ENCODE results near the gene CEP72. TPM values are rescaled to one million over a fixed set of nuclear protein-coding genes. Genes with fewer than 3 reads are reported as not detected.
"Not testable (repeated sequence)": the region's sequence is repeated elsewhere in the genome, so short reads cannot be mapped to it uniquely, and the experiment has no call there.

CEP72 gene
- total RNA-seq, 1 donor from 2014 or later, result 32.4 TPM

DNA sequence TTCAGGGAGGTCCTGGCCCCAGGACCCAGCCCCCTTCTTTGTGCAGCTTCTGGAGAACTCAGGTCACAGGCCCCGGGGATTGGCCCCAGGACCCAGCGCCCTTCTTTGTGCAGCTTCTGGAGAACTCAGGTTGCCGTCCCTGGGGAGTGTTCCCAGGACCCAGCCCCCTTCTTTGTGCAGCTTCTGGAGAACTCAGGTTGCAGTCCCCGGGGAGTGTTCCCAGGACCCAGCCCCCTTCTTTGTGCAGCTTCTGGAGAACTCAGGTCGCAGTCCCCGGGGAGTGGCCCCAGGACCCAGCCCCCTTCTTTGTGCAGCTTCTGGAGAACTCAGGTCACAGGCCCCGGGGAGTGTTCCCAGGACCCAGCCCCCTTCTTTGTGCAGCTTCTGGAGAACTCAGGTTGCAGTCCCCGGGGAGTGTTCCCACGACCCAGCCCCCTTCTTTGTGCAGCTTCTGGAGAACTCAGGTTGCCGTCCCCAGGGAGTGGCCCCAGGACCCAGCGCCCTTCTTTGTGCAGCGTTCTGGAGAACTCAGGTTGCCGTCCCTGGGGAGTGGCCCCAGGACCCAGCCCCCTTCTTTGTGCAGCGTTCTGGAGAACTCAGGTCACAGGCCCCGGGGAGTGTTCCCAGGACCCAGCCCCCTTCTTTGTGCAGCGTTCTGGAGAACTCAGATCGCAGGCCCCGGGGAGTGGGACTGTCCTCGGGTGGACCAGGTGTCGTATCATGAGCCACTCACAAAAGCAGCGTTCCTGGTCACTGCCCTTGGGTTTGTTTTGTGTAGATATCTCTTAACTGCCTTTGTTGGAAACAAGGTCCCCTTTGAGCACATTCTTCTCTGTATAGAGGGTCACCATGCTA is 16.4 kb downstream of the CEP72 start:
- H3K4me3 Mint-ChIP-seq; H3K36me3 Mint-ChIP-seq (ENCODE audit: low read depth); DNase-seq (ENCODE audit: low spot score); intact Hi-C loops (cut with micrococcal nuclease); H3K4me1 Mint-ChIP-seq (ENCODE audit: low read depth); H3K27me3 Mint-ChIP-seq (ENCODE audit: insufficient read depth); H3K9me3 Mint-ChIP-seq; H3K27ac Mint-ChIP-seq: not testable (repeated sequence)

GRCh38 chr5:633501-633955 is 21.4 kb downstream of the CEP72 start:
- Mint-ChIP-seq H3K9me3 (no peaks in the 10 kb centered on the region), H3K27me3 (ENCODE audit: insufficient read depth) (no peaks in the 10 kb centered on the region), H3K4me1 (ENCODE audit: low read depth) (no peaks in the 10 kb centered on the region), H3K36me3 (ENCODE audit: low read depth) (peaks cover 21% of the 10 kb centered on the region), H3K27ac (no peak overlapping the region), H3K4me3 (no peak overlapping the region)
- DNase-seq (ENCODE audit: low spot score), result no peak
- intact Hi-C loops (cut with micrococcal nuclease), result no loop called here

GRCh38 chr5:634191-634590 is 22.1 kb downstream of the CEP72 start:
- intact Hi-C loops (cut with micrococcal nuclease), result no loop called here
- H3K9me3 Mint-ChIP-seq, result no peaks in the 10 kb centered on the region
- H3K27me3 Mint-ChIP-seq (ENCODE audit: insufficient read depth), result no peaks in the 10 kb centered on the region
- H3K27ac Mint-ChIP-seq, result no peak overlapping the region
- H3K4me3 Mint-ChIP-seq, result no peak overlapping the region
- DNase-seq (ENCODE audit: low spot score), result no peak
- H3K36me3 Mint-ChIP-seq (ENCODE audit: low read depth), result peaks cover 21% of the 10 kb centered on the region
- no peaks in the 10 kb centered on the region for H3K4me1 Mint-ChIP-seq (ENCODE audit: low read depth)

- Mint-ChIP-seq H3K9me3 (no peaks in the 10 kb centered on the region), H3K4me1 (ENCODE audit: low read depth) (no peaks in the 10 kb centered on the region), H3K27ac (no peak overlapping the region), H3K27me3 (ENCODE audit: insufficient read depth) (no peaks in the 10 kb centered on the region), H3K36me3 (ENCODE audit: low read depth) (peaks cover 21% of the 10 kb centered on the region), H3K4me3 (no peak overlapping the region)
- intact Hi-C loops (cut with micrococcal nuclease), result no loop called here
- DNase-seq (ENCODE audit: low spot score), result no peak
Observed at GRCh38 chr5:635306-636055, 23.3 kb downstream of the CEP72 start.

- no peaks in the 10 kb centered on the region for H3K4me1 Mint-ChIP-seq (ENCODE audit: low read depth)
- no peaks in the 10 kb centered on the region for H3K9me3 Mint-ChIP-seq
- DNase-seq (ENCODE audit: low spot score), result no peak
- H3K27ac Mint-ChIP-seq, result no peak overlapping the region
- H3K36me3 Mint-ChIP-seq (ENCODE audit: low read depth), result peaks cover 21% of the 10 kb centered on the region
- no peak overlapping the region for H3K4me3 Mint-ChIP-seq
- intact Hi-C loops (cut with micrococcal nuclease), result no loop called here
- no peaks in the 10 kb centered on the region for H3K27me3 Mint-ChIP-seq (ENCODE audit: insufficient read depth)
Observed at GRCh38 chr5:636951-637350, 24.8 kb downstream of the CEP72 start.

GRCh38 chr5:637581-638450 is 25.7 kb downstream of the CEP72 start:
- Mint-ChIP-seq H3K27me3 (ENCODE audit: insufficient read depth) (no peaks in the 10 kb centered on the region), H3K4me1 (ENCODE audit: low read depth) (no peaks in the 10 kb centered on the region), H3K9me3 (no peaks in the 10 kb centered on the region), H3K4me3 (no peak overlapping the region), H3K27ac (no peak overlapping the region), H3K36me3 (ENCODE audit: low read depth) (peaks cover 21% of the 10 kb centered on the region)
- DNase-seq (ENCODE audit: low spot score), result no peak
- intact Hi-C loops (cut with micrococcal nuclease), result no loop called here

DNA sequence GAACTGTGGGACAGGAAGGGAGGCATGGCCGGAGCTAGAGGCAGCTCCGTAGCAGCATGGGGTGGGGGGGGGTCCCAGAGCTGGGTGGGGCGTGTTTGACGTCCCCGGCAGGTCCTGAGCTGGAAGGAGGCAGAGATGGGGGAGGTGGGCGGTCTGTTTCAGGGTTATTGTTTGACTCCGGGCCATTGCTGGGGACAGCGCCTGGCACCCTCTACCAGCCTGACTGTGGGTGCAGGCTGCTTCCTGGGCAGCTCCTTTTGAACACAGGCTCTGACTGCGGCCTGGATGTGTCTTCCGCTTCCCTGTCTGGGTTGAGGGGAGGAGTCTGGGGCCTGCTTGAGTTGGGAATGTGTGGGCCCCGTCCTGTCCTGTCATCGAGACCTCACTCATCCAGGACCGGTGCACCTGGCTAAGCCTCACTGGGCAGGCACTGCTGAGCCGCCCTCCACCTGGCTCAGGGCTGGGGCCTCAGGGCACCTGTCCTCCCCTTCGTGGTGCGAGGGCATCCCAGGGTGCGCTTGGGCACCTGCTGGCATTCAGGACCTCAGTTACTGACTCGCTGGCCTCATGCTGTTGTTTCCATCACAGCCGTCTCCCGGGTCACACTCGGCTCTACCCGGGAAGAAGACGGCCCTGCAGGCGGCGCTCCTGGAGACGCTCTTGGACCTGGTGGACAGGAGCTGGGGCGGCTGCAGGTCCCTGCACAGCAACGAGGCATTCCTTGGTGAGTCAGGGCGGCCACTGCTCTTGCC is 26.5 kb downstream of the CEP72 start:
- Mint-ChIP-seq H3K27me3 (ENCODE audit: insufficient read depth) (no peaks in the 10 kb centered on the region), H3K9me3 (no peaks in the 10 kb centered on the region), H3K4me1 (ENCODE audit: low read depth) (no peaks in the 10 kb centered on the region), H3K4me3 (no peak overlapping the region), H3K36me3 (ENCODE audit: low read depth) (peaks cover 21% of the 10 kb centered on the region), H3K27ac (no peak overlapping the region)
- intact Hi-C loops (cut with micrococcal nuclease), result no loop called here
- DNase-seq (ENCODE audit: low spot score), result no peak

DNA sequence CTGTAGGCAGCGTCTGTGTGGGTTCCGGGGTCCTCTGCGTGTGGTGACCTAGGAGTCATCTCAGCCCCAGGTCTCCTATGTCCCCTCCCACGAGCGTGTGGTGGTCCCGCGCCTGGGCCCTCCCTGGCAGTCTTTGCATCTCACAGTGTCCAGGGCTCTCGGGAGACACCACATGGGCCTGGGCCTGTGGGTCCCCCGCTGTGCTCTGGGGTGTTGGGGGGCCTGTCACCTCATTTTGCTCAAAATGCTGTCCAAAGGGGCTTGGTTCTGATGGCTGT is 27.1 kb downstream of the CEP72 start:
- no peaks in the 10 kb centered on the region for H3K4me1 Mint-ChIP-seq (ENCODE audit: low read depth)
- no peak for DNase-seq (ENCODE audit: low spot score)
- H3K4me3 Mint-ChIP-seq, result no peak overlapping the region
- no peak overlapping the region for H3K27ac Mint-ChIP-seq
- no peaks in the 10 kb centered on the region for H3K9me3 Mint-ChIP-seq
- intact Hi-C loops (cut with micrococcal nuclease), result no loop called here
- peaks cover 23% of the 10 kb centered on the region for H3K36me3 Mint-ChIP-seq (ENCODE audit: low read depth)
- H3K27me3 Mint-ChIP-seq (ENCODE audit: insufficient read depth), result no peaks in the 10 kb centered on the region

DNA sequence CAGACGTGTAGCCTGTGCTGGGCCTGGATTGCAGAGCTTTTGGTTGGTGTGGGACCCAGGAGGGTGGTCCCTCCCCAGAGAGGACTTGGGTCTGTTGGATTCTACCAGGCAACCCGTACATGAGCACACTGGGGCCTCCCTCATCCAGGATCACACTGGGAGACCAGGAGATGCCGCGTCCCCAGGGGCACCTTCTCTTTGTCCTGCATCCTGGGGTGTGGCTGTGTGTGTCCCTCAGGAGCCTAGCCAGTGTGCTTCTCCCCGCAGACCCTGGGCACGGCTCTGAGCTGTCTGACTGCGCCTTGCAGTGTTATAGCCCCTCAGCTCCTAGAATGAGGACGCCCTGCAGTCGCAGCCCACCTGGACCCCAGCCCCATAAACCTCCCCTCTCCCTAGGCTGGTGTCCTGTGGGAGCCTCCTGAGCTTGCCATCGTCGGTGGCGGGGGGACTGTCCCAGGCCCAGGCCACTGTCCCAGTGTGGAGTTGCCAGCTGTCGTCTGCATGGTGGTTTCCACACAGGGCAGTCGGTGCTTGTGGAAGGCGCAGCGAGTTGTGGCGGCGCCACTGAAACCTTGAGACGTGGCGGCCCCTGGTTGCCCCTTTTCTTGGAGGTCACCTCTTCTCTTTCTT is 27.6 kb downstream of the CEP72 start:
- no peak overlapping the region for H3K27ac Mint-ChIP-seq
- H3K4me1 Mint-ChIP-seq (ENCODE audit: low read depth), result no peaks in the 10 kb centered on the region
- peaks cover 21% of the 10 kb centered on the region for H3K36me3 Mint-ChIP-seq (ENCODE audit: low read depth)
- H3K27me3 Mint-ChIP-seq (ENCODE audit: insufficient read depth), result no peaks in the 10 kb centered on the region
- no peaks in the 10 kb centered on the region for H3K9me3 Mint-ChIP-seq
- DNase-seq (ENCODE audit: low spot score), result no peak
- H3K4me3 Mint-ChIP-seq, result no peak overlapping the region
- intact Hi-C loops (cut with micrococcal nuclease), result no loop called here

GRCh38 chr5:640461-641330 is 28.6 kb downstream of the CEP72 start:
- H3K27ac Mint-ChIP-seq, result no peak overlapping the region
- H3K4me1 Mint-ChIP-seq (ENCODE audit: low read depth), result no peaks in the 10 kb centered on the region
- H3K36me3 Mint-ChIP-seq (ENCODE audit: low read depth), result peaks cover 22% of the 10 kb centered on the region
- DNase-seq (ENCODE audit: low spot score), result no peak
- H3K27me3 Mint-ChIP-seq (ENCODE audit: insufficient read depth), result no peaks in the 10 kb centered on the region
- no peak overlapping the region for H3K4me3 Mint-ChIP-seq
- no peaks in the 10 kb centered on the region for H3K9me3 Mint-ChIP-seq
- intact Hi-C loops (cut with micrococcal nuclease), result no loop called here

GRCh38 chr5:641331-641765 is 29.2 kb downstream of the CEP72 start:
- Mint-ChIP-seq H3K4me1 (ENCODE audit: low read depth) (no peaks in the 10 kb centered on the region), H3K36me3 (ENCODE audit: low read depth) (peaks cover 22% of the 10 kb centered on the region), H3K4me3 (no peak overlapping the region), H3K27me3 (ENCODE audit: insufficient read depth) (no peaks in the 10 kb centered on the region), H3K27ac (no peak overlapping the region), H3K9me3 (no peaks in the 10 kb centered on the region)
- DNase-seq (ENCODE audit: low spot score), result no peak
- intact Hi-C loops (cut with micrococcal nuclease), result no loop called here

Data from activated T-helper 1 cell treated with anti-CD3 and anti-CD28 coated beads, Interleukin-12 subunit alpha, Interleukin-12 subunit beta, Interleukin-2, Interleukin-4 antibody, amounts not matched to agents 30 ng/mL and 10 ng/mL and 1 ng/mL, durations not matched to agents 14 hours and 24 hours and 36 hours (primary cell).